ENCODE measurements around the gene PROSER2. TPM values are rescaled to one million over a fixed set of nuclear protein-coding genes. Genes with fewer than 3 reads are reported as not detected.
A peak's percentile ranks its signal among the peaks of the same experiment; 100 is the strongest.

The PROSER2 gene
- total and polyA plus RNA-seq, 9 of the 15 experiments (the other 6 are each of a cell fraction or from before 2014, with no cell fraction given) = 0.62 to 14.8 (median 2.9) TPM

DNA sequence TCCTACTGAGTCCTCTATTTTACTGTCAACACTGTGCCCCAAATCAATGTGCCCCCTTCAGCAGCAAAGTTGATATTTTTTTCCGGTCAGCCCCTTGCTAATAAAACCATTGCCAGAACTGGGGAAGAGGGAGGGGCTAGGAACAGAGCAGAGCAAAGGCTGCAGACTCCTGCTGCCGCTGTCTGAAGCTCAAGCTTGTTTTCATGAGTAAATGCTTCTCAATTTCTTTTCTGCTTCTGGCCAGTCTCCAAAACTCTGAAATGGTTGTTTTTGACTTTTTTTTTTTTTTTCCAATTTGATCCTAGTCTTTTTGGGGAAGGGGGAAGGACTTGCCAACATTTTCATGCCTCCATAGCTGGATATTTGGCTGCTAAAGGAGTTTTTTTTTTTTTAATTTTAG, 26.7 kb upstream of the PROSER2 start:
- H3K79me2 ChIP-seq (ENCODE audit: control insufficient read depth, insufficient read depth, low read length) = no peaks in the 10 kb centered on the region
- H3K4me2 ChIP-seq (ENCODE audit: insufficient read depth, low read length) = no peak overlapping the region
- no peaks in the 10 kb centered on the region for H3K9me3 ChIP-seq (replicated peaks; ENCODE audit: control insufficient read depth, insufficient read depth, low read depth, low read length)
- no peak overlapping the region for H2AFZ ChIP-seq (ENCODE audit: low read depth, low read length)
- ATAC-seq (no peak), FAIRE-seq (no peak), DNase-seq (ENCODE audit: extremely low read depth in 1 of 4, low spot score in 3 of 4) (no peak)
- no peak overlapping the region for H3K4me3 ChIP-seq
- peaks cover 3 to 12% of the 10 kb centered on the region in 2 experiments; a peak in 4 of 5 replicates for H3K4me1 ChIP-seq (replicated peaks in 1 of 2; ENCODE audit: control insufficient read depth in 2 of 2, insufficient read depth in 2 of 2, low read length in 2 of 2)
- intact Hi-C loops (cut with micrococcal nuclease) = no loop called here
- H3K36me3 ChIP-seq (ENCODE audit: control insufficient read depth, insufficient read depth, low read length) = no peaks in the 10 kb centered on the region
- H3K27me3 ChIP-seq (ENCODE audit: control insufficient read depth in 2 of 2, insufficient read depth in 2 of 2, low read length in 2 of 2) = peaks cover 7 to 22% of the 10 kb centered on the region in 2 experiments; a peak in 4 of 5 replicates
- no peak for TF ChIP-seq TBP (optimal IDR thresholded peaks at IDR 0.05; ENCODE audit: low read depth, low read length)
- TF ChIP-seq, protein P1, sequence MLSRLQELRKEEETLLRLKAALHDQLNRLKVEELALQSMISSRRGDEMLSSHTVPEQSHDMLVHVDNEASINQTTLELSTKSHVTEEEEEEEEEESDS (CRISPR knock-in tag; IDR thresholded peaks at IDR 0.05) = no peak
- ChIA-PET CTCF (ENCODE audit: low intra/inter-chr PET ratio) (no interaction called here), POLR2A (interaction anchor here (0.6 kb wide), 1 partner anchor 29 kb away, joined by 3 read pairs; no protein-coding TSS in a partner anchor)
- H3K9ac ChIP-seq (ENCODE audit: insufficient read depth in 1 of 2, low read depth in 2 of 2, low read length in 2 of 2) = no peak overlapping the region
- H3K9me1 ChIP-seq (ENCODE audit: control insufficient read depth, insufficient read depth, low read length) = no peaks in the 10 kb centered on the region
- no peak overlapping the region for H3K27ac ChIP-seq (ENCODE audit: extremely low read depth, low read depth, low read length)
- H4K20me1 ChIP-seq (replicated peaks; ENCODE audit: control insufficient read depth, insufficient read depth, low read length) = no peaks in the 10 kb centered on the region
- in situ Hi-C loops (cut with MboI) = loop anchor here (5.0 to 25.0 kb wide), 2 partner anchors 191 to 916 kb away; no protein-coding TSS in a partner anchor
- WGBS (ENCODE audit: insufficient coverage, low coverage, missing lambda C conversion rate) = 38% methylated on average over 2 of the region's 2 CpGs
- no TSS peak for BruUV-seq (replicated peaks)

DNA sequence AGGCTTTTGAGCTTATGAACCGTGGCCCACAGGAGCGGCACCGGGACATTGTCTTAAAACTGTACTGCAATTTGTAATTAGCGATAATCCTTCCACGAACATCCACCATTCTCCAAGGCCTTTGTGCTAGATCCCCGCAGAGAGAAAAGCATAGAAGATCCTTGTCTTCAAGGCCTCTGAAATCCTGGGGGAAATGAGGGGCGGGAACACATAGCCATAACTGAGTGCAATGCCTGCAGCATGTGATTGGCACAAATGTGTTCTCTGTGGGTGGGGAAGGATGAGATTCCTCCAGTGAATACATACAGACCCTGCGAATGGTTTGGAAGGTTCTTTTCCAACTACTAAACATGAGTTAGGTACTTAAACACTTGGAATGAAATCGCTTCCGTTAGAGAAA, 25.9 kb upstream of the PROSER2 start:
- peaks cover 4 to 12% of the 10 kb centered on the region in 2 experiments; a peak in 4 of 5 replicates for H3K4me1 ChIP-seq (replicated peaks in 1 of 2; ENCODE audit: control insufficient read depth in 2 of 2, insufficient read depth in 2 of 2, low read length in 2 of 2)
- no peaks in the 10 kb centered on the region for H3K79me2 ChIP-seq (ENCODE audit: control insufficient read depth, insufficient read depth, low read length)
- H3K27ac ChIP-seq (ENCODE audit: extremely low read depth, low read depth, low read length) = no peak overlapping the region
- H3K4me3 ChIP-seq = no peak overlapping the region
- H3K9me1 ChIP-seq (ENCODE audit: control insufficient read depth, insufficient read depth, low read length) = no peaks in the 10 kb centered on the region
- no peaks in the 10 kb centered on the region for H3K36me3 ChIP-seq (ENCODE audit: control insufficient read depth, insufficient read depth, low read length)
- H3K4me2 ChIP-seq (ENCODE audit: insufficient read depth, low read length) = no peak overlapping the region
- H4K20me1 ChIP-seq (replicated peaks; ENCODE audit: control insufficient read depth, insufficient read depth, low read length) = no peaks in the 10 kb centered on the region
- H3K27me3 ChIP-seq (ENCODE audit: control insufficient read depth in 2 of 2, insufficient read depth in 2 of 2, low read length in 2 of 2) = peaks cover 10 to 23% of the 10 kb centered on the region in 2 experiments; a peak in 4 of 5 replicates
- H3K9me3 ChIP-seq (replicated peaks; ENCODE audit: control insufficient read depth, insufficient read depth, low read depth, low read length) = no peaks in the 10 kb centered on the region
- in situ Hi-C loops (cut with MboI) = loop anchor here (5.0 to 25.0 kb wide), 2 partner anchors 190 to 915 kb away; no protein-coding TSS in a partner anchor
- no peak overlapping the region for H3K9ac ChIP-seq (ENCODE audit: insufficient read depth in 1 of 2, low read depth in 2 of 2, low read length in 2 of 2)
- WGBS (ENCODE audit: insufficient coverage, low coverage, missing lambda C conversion rate) = 50% methylated on average over 10 of the region's 10 CpGs
- DNase-seq (ENCODE audit: extremely low read depth in 1 of 4, low spot score in 3 of 4) (no peak), ATAC-seq (no peak), FAIRE-seq (no peak)
- 0 out of 2 replicates have a peak overlapping the region, but pooled peaks have one; percentile 7 for H2AFZ ChIP-seq (ENCODE audit: low read depth, low read length)
- BruUV-seq (replicated peaks) = no TSS peak
- no peak for TF ChIP-seq UBTF (IDR thresholded peaks at IDR 0.05; ENCODE audit: borderline replicate concordance in 1 of 2, low read depth in 2 of 2, low read length in 2 of 2)
- TF ChIP-seq SETDB1 (IDR thresholded peaks at IDR 0.05; ENCODE audit: low read length) = no peak
- no peak for TF ChIP-seq TCF7L2 (IDR thresholded peaks at IDR 0.05; ENCODE audit: low read depth, low read length)
- TF ChIP-seq ZNF3 (CRISPR knock-in tag; IDR thresholded peaks at IDR 0.05) = no peak
- TF ChIP-seq ELF4 (CRISPR knock-in tag; IDR thresholded peaks at IDR 0.05) = no peak
- TF ChIP-seq RBM39 (optimal IDR thresholded peaks at IDR 0.05; ENCODE audit: low read depth, low read length) = no peak
- TF ChIP-seq, protein P2, sequence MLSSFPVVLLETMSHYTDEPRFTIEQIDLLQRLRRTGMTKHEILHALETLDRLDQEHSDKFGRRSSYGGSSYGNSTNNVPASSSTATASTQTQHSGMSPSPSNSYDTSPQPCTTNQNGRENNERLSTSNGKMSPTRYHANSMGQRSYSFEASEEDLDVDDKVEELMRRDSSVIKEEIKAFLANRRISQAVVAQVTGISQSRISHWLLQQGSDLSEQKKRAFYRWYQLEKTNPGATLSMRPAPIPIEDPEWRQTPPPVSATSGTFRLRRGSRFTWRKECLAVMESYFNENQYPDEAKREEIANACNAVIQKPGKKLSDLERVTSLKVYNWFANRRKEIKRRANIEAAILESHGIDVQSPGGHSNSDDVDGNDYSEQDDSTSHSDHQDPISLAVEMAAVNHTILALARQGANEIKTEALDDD (IDR thresholded peaks at IDR 0.05) = no peak
- TF ChIP-seq PHB (CRISPR knock-in tag; IDR thresholded peaks at IDR 0.05) = no peak
- no peak for TF ChIP-seq ZFP30 (CRISPR knock-in tag; IDR thresholded peaks at IDR 0.05; ENCODE audit: borderline replicate concordance)
- no peak for TF ChIP-seq EP400 (IDR thresholded peaks at IDR 0.05)
- no peak for TF ChIP-seq ZNF212 (CRISPR knock-in tag; IDR thresholded peaks at IDR 0.05)
- POLR2A ChIA-PET = no interaction called here
- CTCF ChIA-PET (ENCODE audit: low intra/inter-chr PET ratio) = no interaction called here
- intact Hi-C loops (cut with micrococcal nuclease) = no loop called here
